IPS-18c (cell line): Measurements from ENCODE around the gene COG5.

Experiments
- H3K4me3 ChIP-seq: 2 replicates; pipeline ENCODE4 v1.7.0; 2013; ENCODE audit warnings: low read depth, mild to moderate bottlenecking, low read length, moderate library complexity; ENCODE audit not compliant: insufficient read depth
- H3K9me3 ChIP-seq: one replicate; pipeline ENCODE4 v1.6.1; 2013; ENCODE audit warnings: mild to moderate bottlenecking, low read length, moderate library complexity; ENCODE audit not compliant: control insufficient read depth, insufficient read depth

Gene COG5

GRCh38 chr7:107394276-107394675, 169.4 kb downstream of the COG5 start:
- Histone ChIP-seq H3K9me3 (no peaks in the 10 kb centered on the region), H3K4me3 (no peak overlapping the region)

- no peaks in the 10 kb centered on the region for H3K9me3 ChIP-seq
- H3K4me3 ChIP-seq, result no peak overlapping the region
Measured at GRCh38 chr7:107392830-107393229, 170.9 kb downstream of the COG5 start.

GRCh38 chr7:107390916-107391315, 172.8 kb downstream of the COG5 start:
- Histone ChIP-seq H3K4me3 (no peak overlapping the region), H3K9me3 (no peaks in the 10 kb centered on the region)

- no peak overlapping the region for H3K4me3 ChIP-seq
- no peaks in the 10 kb centered on the region for H3K9me3 ChIP-seq
Measured at GRCh38 chr7:107388604-107389003, 175.1 kb downstream of the COG5 start.

- no peaks in the 10 kb centered on the region for H3K9me3 ChIP-seq
- no peak overlapping the region for H3K4me3 ChIP-seq
Measured at GRCh38 chr7:107387573-107388219, 176.0 kb downstream of the COG5 start.

GRCh38 chr7:107387128-107387527, 176.6 kb downstream of the COG5 start:
- Histone ChIP-seq H3K4me3 (no peak overlapping the region), H3K9me3 (no peaks in the 10 kb centered on the region)

- no peak overlapping the region for H3K4me3 ChIP-seq
- H3K9me3 ChIP-seq, result no peaks in the 10 kb centered on the region
Measured at GRCh38 chr7:107386548-107387102, 177.1 kb downstream of the COG5 start.

GRCh38 chr7:107384025-107384424, 179.7 kb downstream of the COG5 start:
- H3K4me3 ChIP-seq, result no peak overlapping the region
- no peaks in the 10 kb centered on the region for H3K9me3 ChIP-seq

- H3K4me3 ChIP-seq, result no peak overlapping the region
- no peaks in the 10 kb centered on the region for H3K9me3 ChIP-seq
Measured at GRCh38 chr7:107383203-107383602, 180.5 kb downstream of the COG5 start.

- no peaks in the 10 kb centered on the region for H3K9me3 ChIP-seq
Measured at GRCh38 chr7:107381453-107381852, 182.3 kb downstream of the COG5 start.

GRCh38 chr7:107373354-107373753, 190.4 kb downstream of the COG5 start:
- no peak overlapping the region for H3K4me3 ChIP-seq

More at GRCh38 chr7:107381453-107381852, 182.3 kb downstream of the COG5 start:
- H3K4me3 ChIP-seq, result no peak overlapping the region

GRCh38 chr7:107372298-107372697, 191.4 kb downstream of the COG5 start:
- H3K9me3 ChIP-seq, result no peaks in the 10 kb centered on the region
- H3K4me3 ChIP-seq, result no peak overlapping the region

More at GRCh38 chr7:107373354-107373753, 190.4 kb downstream of the COG5 start:
- no peaks in the 10 kb centered on the region for H3K9me3 ChIP-seq

- no peaks in the 10 kb centered on the region for H3K9me3 ChIP-seq
- no peak overlapping the region for H3K4me3 ChIP-seq
Measured at GRCh38 chr7:107370816-107371215, 192.9 kb downstream of the COG5 start.

- no peak overlapping the region for H3K4me3 ChIP-seq
- H3K9me3 ChIP-seq, result no peaks in the 10 kb centered on the region
Measured at GRCh38 chr7:107364787-107365186, 198.9 kb downstream of the COG5 start.

- Histone ChIP-seq H3K4me3 (no peak overlapping the region), H3K9me3 (no peaks in the 10 kb centered on the region)
Measured at GRCh38 chr7:107359520-107360316, 204.0 kb downstream of the COG5 start.

GRCh38 chr7:107355616-107356015, 208.1 kb downstream of the COG5 start:
- Histone ChIP-seq H3K9me3 (no peaks in the 10 kb centered on the region), H3K4me3 (no peak overlapping the region)

GRCh38 chr7:107354640-107355039, 209.1 kb downstream of the COG5 start:
- no peak overlapping the region for H3K4me3 ChIP-seq
- no peaks in the 10 kb centered on the region for H3K9me3 ChIP-seq

GRCh38 chr7:107353701-107354100, 210.0 kb downstream of the COG5 start:
- Histone ChIP-seq H3K4me3 (no peak overlapping the region), H3K9me3 (no peaks in the 10 kb centered on the region)
